Hepatocyte (in vitro differentiated cells): Measurements from ENCODE around the gene CUX1. TPM values are rescaled to one million over a fixed set of nuclear protein-coding genes. Genes with fewer than 3 reads are reported as not detected.

Experiments used
- DNase-seq: peaks from one replicate; pipeline ENCODE4 v3.0.0-alpha.2; 2016; ENCODE audit warnings: low spot score
- H2AFZ ChIP-seq: fragments of 200-600 bp; sonication (generic); 2 replicates; pipeline ENCODE4 v1.6.0; 2016; ENCODE audit warnings: antibody characterized with exemption, mild to moderate bottlenecking
- H3K27ac ChIP-seq: fragments of 200-600 bp; sonication (generic); 2 replicates; pipeline ENCODE4 v1.5.1; 2016; ENCODE audit warnings: mild to moderate bottlenecking
- H3K27me3 ChIP-seq: fragments of 200-600 bp; sonication (generic); 2 replicates; pipeline ENCODE4 v1.6.1; 2016
- H3K36me3 ChIP-seq: fragments of 200-600 bp; sonication (generic); replicated peaks from 2 replicates; pipeline ENCODE4 v1.5.1; 2016; ENCODE audit warnings: low read depth; ENCODE audit not compliant: insufficient read depth
- H3K4me1 ChIP-seq: fragments of 200-600 bp; sonication (generic); 2 replicates; pipeline ENCODE4 v1.5.1; 2016; ENCODE audit warnings: mild to moderate bottlenecking, moderate library complexity; ENCODE audit not compliant: insufficient read depth
- H3K4me2 ChIP-seq: fragments of 200-600 bp; sonication (generic); 2 replicates; pipeline ENCODE4 v1.6.0; 2016
- H3K4me3 ChIP-seq: fragments of 200-600 bp; sonication (generic); 2 replicates; pipeline ENCODE4 v1.5.1; 2016; ENCODE audit warnings: mild to moderate bottlenecking
- H3K79me2 ChIP-seq: fragments of 200-600 bp; sonication (generic); 2 replicates; pipeline ENCODE4 v1.6.0; 2017; ENCODE audit warnings: mild to moderate bottlenecking
- H3K9me2 ChIP-seq: fragments of 200-600 bp; sonication (generic); replicated peaks from 2 replicates; pipeline ENCODE4 v1.6.0; 2017; ENCODE audit warnings: mild to moderate bottlenecking; ENCODE audit not compliant: insufficient read depth
- H3K9me3 ChIP-seq: fragments of 200-600 bp; sonication (generic); 2 replicates; pipeline ENCODE4 v1.5.1; 2016; ENCODE audit warnings: low read depth, mild to moderate bottlenecking
- H4K20me1 ChIP-seq: fragments of 200-600 bp; sonication (generic); 2 replicates; pipeline ENCODE4 v1.6.0; 2016; ENCODE audit warnings: mild to moderate bottlenecking; ENCODE audit not compliant: insufficient read depth, poor library complexity, severe bottlenecking
- EZH2 ChIP-seq: fragments of 200-600 bp; sonication (generic); IDR thresholded peaks from 2 replicates; pipeline ENCODE4 v1.6.1; 2016; ENCODE audit warnings: antibody characterized with exemption, mild to moderate bottlenecking, borderline replicate concordance
- EZH2phosphoT487 ChIP-seq: fragments of 200-600 bp; sonication (generic); IDR thresholded peaks from one replicate; pipeline ENCODE4 v1.6.1; 2018; ENCODE audit warnings: antibody characterized with exemption, mild to moderate bottlenecking, low read depth, moderate library complexity; ENCODE audit not compliant: unreplicated experiment, severe bottlenecking
- WGBS: methylation state at CpG from one replicate; pipeline ENCODE4 v1.1.6; 2016; ENCODE audit warnings: low lambda C conversion rate; ENCODE audit errors: missing lambda C conversion rate; 5-methylcytosine and 5-hydroxymethylcytosine counted together
- polyA plus RNA-seq: library from polyadenylated mRNA; unstranded; fragments of >200 nt; fragmentation: Nextera tagmentation; extraction: Ambion mirVana; gene quantifications from 2 replicates; pipeline ENCODE4 v1.2.1, GENCODE V29; 2016
- total RNA-seq: library from RNA; depleted of rRNA; stranded (reverse); fragments of >200 nt; gene quantifications from 2 replicates; pipeline ENCODE4 v1.2.3, GENCODE V29; 2014
- TF ChIP-seq, protein P1 (sequence below): fragments of 200-600 bp; sonication (generic); IDR thresholded peaks from 2 replicates; pipeline ENCODE4 v1.5.1; 2016; ENCODE audit warnings: antibody characterized with exemption, mild to moderate bottlenecking; ENCODE audit not compliant: poor library complexity

CUX1 gene
- total and polyA plus RNA-seq, 2 experiments from 2014 or later, result 60.1 to 76.8 TPM

DNA sequence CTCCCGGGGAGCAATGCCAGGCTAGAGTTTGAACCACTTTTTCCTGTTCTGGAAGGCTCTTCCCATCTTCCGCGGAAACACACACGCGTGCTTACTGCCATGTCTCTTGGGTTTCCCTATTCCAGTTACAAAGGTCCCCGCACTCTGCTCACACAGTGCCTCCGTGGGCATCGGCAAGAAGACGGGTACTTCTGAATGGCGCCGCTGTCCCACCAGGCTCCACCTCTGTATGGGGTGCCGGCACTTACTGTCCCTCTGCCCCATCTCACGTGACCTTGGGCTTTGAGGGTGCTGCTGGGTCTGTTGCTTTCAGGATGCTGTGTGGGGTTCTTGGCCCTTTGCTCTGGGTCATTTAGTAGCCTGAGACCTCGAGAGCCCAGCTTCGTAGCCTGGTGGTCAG is 298.5 kb downstream of the CUX1 start:
- H2AFZ ChIP-seq, result no peak overlapping the region
- H3K4me2 ChIP-seq, result no peak overlapping the region
- no peaks in the 10 kb centered on the region for H3K9me3 ChIP-seq
- H4K20me1 ChIP-seq, result no peaks in the 10 kb centered on the region
- no peak for DNase-seq
- H3K27me3 ChIP-seq, result no peaks in the 10 kb centered on the region
- H3K4me1 ChIP-seq, result no peaks in the 10 kb centered on the region
- H3K36me3 ChIP-seq, result no peaks in the 10 kb centered on the region
- H3K4me3 ChIP-seq, result no peak overlapping the region
- H3K27ac ChIP-seq, result no peak overlapping the region
- TF ChIP-seq EZH2, result no peak
- TF ChIP-seq, protein P1, sequence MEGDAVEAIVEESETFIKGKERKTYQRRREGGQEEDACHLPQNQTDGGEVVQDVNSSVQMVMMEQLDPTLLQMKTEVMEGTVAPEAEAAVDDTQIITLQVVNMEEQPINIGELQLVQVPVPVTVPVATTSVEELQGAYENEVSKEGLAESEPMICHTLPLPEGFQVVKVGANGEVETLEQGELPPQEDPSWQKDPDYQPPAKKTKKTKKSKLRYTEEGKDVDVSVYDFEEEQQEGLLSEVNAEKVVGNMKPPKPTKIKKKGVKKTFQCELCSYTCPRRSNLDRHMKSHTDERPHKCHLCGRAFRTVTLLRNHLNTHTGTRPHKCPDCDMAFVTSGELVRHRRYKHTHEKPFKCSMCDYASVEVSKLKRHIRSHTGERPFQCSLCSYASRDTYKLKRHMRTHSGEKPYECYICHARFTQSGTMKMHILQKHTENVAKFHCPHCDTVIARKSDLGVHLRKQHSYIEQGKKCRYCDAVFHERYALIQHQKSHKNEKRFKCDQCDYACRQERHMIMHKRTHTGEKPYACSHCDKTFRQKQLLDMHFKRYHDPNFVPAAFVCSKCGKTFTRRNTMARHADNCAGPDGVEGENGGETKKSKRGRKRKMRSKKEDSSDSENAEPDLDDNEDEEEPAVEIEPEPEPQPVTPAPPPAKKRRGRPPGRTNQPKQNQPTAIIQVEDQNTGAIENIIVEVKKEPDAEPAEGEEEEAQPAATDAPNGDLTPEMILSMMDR, result no peak
- TF ChIP-seq EZH2phosphoT487, result no peak
- H3K9me2 ChIP-seq, result no peaks in the 10 kb centered on the region
- WGBS, result 96% methylated on average over 15 of the region's 15 CpGs
- no peaks in the 10 kb centered on the region for H3K79me2 ChIP-seq

DNA sequence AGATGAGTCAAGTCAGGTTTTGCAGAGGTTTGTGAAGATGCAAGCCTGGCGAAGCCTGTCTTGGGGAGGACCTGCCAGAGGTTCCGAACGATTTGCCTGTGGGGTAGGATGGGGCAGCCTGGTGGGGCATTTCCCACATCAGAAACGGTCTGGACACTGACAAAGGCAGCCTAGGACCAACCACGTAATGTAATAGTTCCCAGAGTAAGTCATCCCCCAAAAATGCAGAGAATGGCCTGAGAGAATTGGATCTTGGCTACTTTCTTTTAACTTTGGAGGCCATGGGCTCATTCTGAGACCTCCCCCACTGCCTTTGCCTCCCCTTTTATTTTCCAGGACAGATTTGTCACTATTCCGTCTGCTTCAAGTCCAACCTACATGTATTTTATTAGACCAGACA is 300.3 kb downstream of the CUX1 start:
- TF ChIP-seq EZH2phosphoT487 (no peak), EZH2 (no peak)
- TF ChIP-seq, protein P1, result no peak
- DNase-seq, result no peak
- no peak overlapping the region for H2AFZ ChIP-seq
- no peak overlapping the region for H3K4me2 ChIP-seq
- no peaks in the 10 kb centered on the region for H3K79me2 ChIP-seq
- H4K20me1 ChIP-seq, result no peaks in the 10 kb centered on the region
- H3K9me3 ChIP-seq, result no peaks in the 10 kb centered on the region
- no peaks in the 10 kb centered on the region for H3K9me2 ChIP-seq
- no peaks in the 10 kb centered on the region for H3K27me3 ChIP-seq
- H3K4me3 ChIP-seq, result no peak overlapping the region
- peaks cover 10% of the 10 kb centered on the region for H3K4me1 ChIP-seq
- 88% methylated on average over 6 of the region's 6 CpGs for WGBS
- H3K27ac ChIP-seq, result no peak overlapping the region
- no peaks in the 10 kb centered on the region for H3K36me3 ChIP-seq

DNA sequence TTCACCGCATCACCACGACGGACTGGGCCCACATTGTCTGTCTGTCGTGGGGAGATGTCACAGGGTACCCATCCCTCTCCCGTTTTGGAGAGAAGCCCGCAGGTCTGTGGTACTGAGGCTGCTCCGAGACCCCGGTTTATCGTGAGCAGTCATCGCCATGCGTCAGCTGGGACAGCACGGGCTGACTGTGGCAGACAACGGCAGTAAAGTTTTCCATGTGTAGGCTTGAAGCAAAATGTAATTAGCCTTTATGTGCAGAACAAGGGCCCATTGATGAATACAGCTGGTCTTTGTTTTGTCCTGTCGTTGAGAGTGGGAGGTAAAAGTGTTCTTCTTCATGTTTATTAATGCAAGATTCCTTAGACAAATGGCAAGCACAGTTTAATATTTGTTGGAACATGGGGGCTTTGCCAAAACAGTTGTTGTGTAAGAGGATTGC is 301.8 kb downstream of the CUX1 start:
- H3K4me1 ChIP-seq, result peaks cover 13% of the 10 kb centered on the region
- no peaks in the 10 kb centered on the region for H3K79me2 ChIP-seq
- H4K20me1 ChIP-seq, result no peaks in the 10 kb centered on the region
- 74% methylated on average over 14 of the region's 14 CpGs for WGBS
- H3K9me3 ChIP-seq, result no peaks in the 10 kb centered on the region
- no peak overlapping the region for H3K4me3 ChIP-seq
- no peak overlapping the region for H3K4me2 ChIP-seq
- no peak overlapping the region for H2AFZ ChIP-seq
- H3K9me2 ChIP-seq, result no peaks in the 10 kb centered on the region
- no peaks in the 10 kb centered on the region for H3K36me3 ChIP-seq
- DNase-seq, result no peak
- H3K27me3 ChIP-seq, result no peaks in the 10 kb centered on the region
- no peak overlapping the region for H3K27ac ChIP-seq
- no peak for TF ChIP-seq EZH2
- no peak for TF ChIP-seq EZH2phosphoT487
- TF ChIP-seq, protein P1, result no peak

DNA sequence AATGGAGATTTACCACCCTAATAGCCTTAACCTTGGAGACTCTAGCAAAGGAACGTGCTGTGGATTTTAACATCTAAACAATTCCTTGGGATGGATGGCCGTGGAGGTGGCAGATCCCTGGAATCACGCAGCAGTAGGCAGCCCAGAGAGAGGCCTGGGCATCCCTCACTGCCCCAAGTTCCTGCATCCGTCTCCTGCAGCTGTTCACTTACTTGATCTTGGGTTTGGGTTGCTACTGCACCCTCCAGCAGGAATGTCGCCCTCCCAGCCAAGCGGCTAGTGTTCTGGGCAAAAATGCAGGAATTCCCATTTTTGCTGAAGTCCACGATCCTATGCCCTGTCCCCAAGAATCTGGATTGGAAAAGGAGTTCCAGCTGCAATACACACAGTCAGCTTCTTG is 302.5 kb downstream of the CUX1 start:
- Histone ChIP-seq H3K9me2 (no peaks in the 10 kb centered on the region), H4K20me1 (no peaks in the 10 kb centered on the region), H3K4me2 (no peak overlapping the region), H3K4me3 (no peak overlapping the region), H3K4me1 (peaks cover 18% of the 10 kb centered on the region), H3K27me3 (no peaks in the 10 kb centered on the region), H3K79me2 (no peaks in the 10 kb centered on the region), H3K36me3 (no peaks in the 10 kb centered on the region), H3K27ac (peak overlapping the region; percentile 43), H3K9me3 (no peaks in the 10 kb centered on the region), H2AFZ (no peak overlapping the region)
- TF ChIP-seq EZH2, result no peak
- TF ChIP-seq, protein P1, result no peak
- no peak for TF ChIP-seq EZH2phosphoT487
- 88% methylated on average over 7 of the region's 7 CpGs for WGBS
- no peak for DNase-seq
